DND-41 (cell line): ENCODE measurements around the gene H3-3A.

Experiments used
- ATAC-seq: fragments of 200-7000 bp; cut with Tn5 transposase; 3 replicates; pipeline ENCODE4 v1.9.1; 2021; ENCODE audit warnings: low read depth; ENCODE audit not compliant: insufficient read depth
- DNase-seq: peaks from one replicate; pipeline ENCODE4 v3.0.0-alpha.2; 2020
- H2AFZ ChIP-seq: 2 replicates; pipeline ENCODE4 v1.6.0; 2012; ENCODE audit warnings: low read depth, low read length
- H3K27ac ChIP-seq: 2 replicates; pipeline ENCODE4 v1.5.1; 2012; ENCODE audit warnings: low read length, inconsistent platforms
- H3K27me3 ChIP-seq: fragments of 200-600 bp; sonication (generic); 2 replicates; pipeline ENCODE4 v1.6.0; 2012; ENCODE audit warnings: low read length, mild to moderate bottlenecking, inconsistent platforms; ENCODE audit not compliant: insufficient read depth, poor library complexity
- H3K36me3 ChIP-seq: 2 replicates; pipeline ENCODE4 v1.5.1; 2012; ENCODE audit warnings: low read length, inconsistent platforms; ENCODE audit not compliant: insufficient read depth
- H3K4me1 ChIP-seq: 2 replicates; pipeline ENCODE4 v1.5.1; 2012; ENCODE audit warnings: mild to moderate bottlenecking, low read length; ENCODE audit not compliant: insufficient read depth
- H3K4me2 ChIP-seq: 2 replicates; pipeline ENCODE4 v1.6.0; 2012; ENCODE audit warnings: mild to moderate bottlenecking, moderate library complexity, low read length, inconsistent platforms; ENCODE audit not compliant: insufficient read depth
- H3K4me3 ChIP-seq, 2 experiments: fragments of 200-600 bp in 1 of 2; shearing (Covaris generic) in 1 of 2; 2 replicates each; pipeline ENCODE4 v1.5.1; 2012 to 2016; ENCODE audit warnings: inconsistent platforms in 2 of 2, low read length in 2 of 2, mild to moderate bottlenecking in 2 of 2, low read depth in 1 of 2, moderate library complexity in 1 of 2
- H3K79me2 ChIP-seq: 2 replicates; pipeline ENCODE4 v1.6.0; 2012; ENCODE audit warnings: low read length, inconsistent platforms; ENCODE audit not compliant: insufficient read depth
- H3K9ac ChIP-seq: 2 replicates; pipeline ENCODE4 v1.6.0; 2012; ENCODE audit warnings: low read depth, mild to moderate bottlenecking, inconsistent platforms, low read length, moderate library complexity
- H3K9me3 ChIP-seq: 2 replicates; pipeline ENCODE4 v1.5.1; 2012; ENCODE audit warnings: low read length, moderate library complexity, mild to moderate bottlenecking, inconsistent platforms; ENCODE audit not compliant: insufficient read depth, severe bottlenecking
- H4K20me1 ChIP-seq: 2 replicates; pipeline ENCODE4 v1.6.0; 2012; ENCODE audit warnings: low read length; ENCODE audit not compliant: insufficient read depth
- EZH2 ChIP-seq: IDR thresholded peaks from 3 replicates; pipeline ENCODE4 v1.6.1; 2012; ENCODE audit warnings: borderline replicate concordance, low read depth, mild to moderate bottlenecking, moderate library complexity, low read length, inconsistent platforms; ENCODE audit not compliant: severe bottlenecking
- TF ChIP-seq, protein P1 (sequence below): IDR thresholded peaks from 2 replicates; pipeline ENCODE4 v1.5.1; 2012; ENCODE audit warnings: borderline replicate concordance, low read length, moderate library complexity, mild to moderate bottlenecking; ENCODE audit not compliant: poor library complexity, severe bottlenecking; ENCODE audit errors: extremely low read depth

H3-3A gene

DNA sequence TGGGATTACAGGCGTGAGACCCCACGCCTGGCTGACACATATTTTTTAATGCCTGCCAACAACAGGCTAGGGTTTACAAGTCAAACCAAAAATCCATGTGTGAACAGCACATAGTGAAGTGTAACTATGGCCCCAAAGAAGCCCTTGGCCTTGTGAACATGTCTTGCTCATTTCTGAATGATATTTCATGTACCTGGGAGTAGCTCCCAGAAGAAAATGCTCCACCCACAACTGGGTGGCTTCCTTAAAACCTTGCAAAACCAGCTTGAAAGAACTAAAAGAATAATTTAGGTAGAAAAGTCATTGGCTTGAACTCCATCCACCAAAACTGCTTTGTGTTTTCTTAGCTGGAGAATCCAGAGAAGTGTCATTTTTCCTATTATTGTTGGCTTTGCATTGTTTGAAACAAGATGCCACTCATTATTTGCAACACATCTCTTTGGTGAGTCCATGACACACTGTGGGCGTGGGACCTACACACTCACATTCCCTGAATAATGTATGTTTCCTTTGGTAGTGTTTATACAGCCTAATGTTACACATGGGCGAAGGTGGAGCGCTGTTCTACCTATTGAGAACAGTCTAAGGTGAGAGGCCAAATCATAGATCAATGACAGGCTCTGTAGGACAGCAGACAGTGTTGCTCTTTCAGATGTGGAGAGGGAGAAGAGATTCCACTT lies 34.8 kb upstream of the H3-3A start:
- Histone ChIP-seq H3K4me1 (no peaks in the 10 kb centered on the region), H3K9ac (no peak overlapping the region), H3K27ac (no peak overlapping the region), H3K4me3 (no peak overlapping the region), H3K27me3 (no peaks in the 10 kb centered on the region), H2AFZ (no peak overlapping the region), H3K79me2 (no peaks in the 10 kb centered on the region), H3K36me3 (no peaks in the 10 kb centered on the region), H4K20me1 (no peaks in the 10 kb centered on the region), H3K9me3 (no peaks in the 10 kb centered on the region), H3K4me2 (no peak overlapping the region)
- ATAC-seq (no peak), DNase-seq (no peak)
- TF ChIP-seq EZH2 = no peak
- TF ChIP-seq, protein P1, sequence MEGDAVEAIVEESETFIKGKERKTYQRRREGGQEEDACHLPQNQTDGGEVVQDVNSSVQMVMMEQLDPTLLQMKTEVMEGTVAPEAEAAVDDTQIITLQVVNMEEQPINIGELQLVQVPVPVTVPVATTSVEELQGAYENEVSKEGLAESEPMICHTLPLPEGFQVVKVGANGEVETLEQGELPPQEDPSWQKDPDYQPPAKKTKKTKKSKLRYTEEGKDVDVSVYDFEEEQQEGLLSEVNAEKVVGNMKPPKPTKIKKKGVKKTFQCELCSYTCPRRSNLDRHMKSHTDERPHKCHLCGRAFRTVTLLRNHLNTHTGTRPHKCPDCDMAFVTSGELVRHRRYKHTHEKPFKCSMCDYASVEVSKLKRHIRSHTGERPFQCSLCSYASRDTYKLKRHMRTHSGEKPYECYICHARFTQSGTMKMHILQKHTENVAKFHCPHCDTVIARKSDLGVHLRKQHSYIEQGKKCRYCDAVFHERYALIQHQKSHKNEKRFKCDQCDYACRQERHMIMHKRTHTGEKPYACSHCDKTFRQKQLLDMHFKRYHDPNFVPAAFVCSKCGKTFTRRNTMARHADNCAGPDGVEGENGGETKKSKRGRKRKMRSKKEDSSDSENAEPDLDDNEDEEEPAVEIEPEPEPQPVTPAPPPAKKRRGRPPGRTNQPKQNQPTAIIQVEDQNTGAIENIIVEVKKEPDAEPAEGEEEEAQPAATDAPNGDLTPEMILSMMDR = no peak

DNA sequence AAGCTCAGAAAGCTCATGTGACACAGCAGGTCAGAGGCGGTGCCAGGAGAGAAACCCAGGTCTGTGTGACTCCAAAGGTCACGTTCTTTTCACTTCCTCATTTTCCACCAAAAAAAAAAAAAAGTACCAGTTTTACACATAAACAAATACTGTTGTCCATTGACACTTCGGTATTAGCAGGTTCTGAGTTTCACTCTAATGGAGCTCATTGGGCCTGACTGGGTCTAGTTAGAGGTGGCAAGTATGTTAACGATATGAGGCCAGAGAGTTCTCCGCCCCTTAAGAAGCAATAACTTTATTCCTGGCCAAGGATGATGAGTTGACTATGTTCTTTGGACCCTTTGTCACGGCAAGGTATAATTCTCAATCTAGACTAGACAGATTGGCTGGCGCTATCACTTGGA lies 33.4 kb upstream of the H3-3A start:
- Histone ChIP-seq H3K36me3 (no peaks in the 10 kb centered on the region), H3K9me3 (no peaks in the 10 kb centered on the region), H2AFZ (no peak overlapping the region), H3K79me2 (no peaks in the 10 kb centered on the region), H3K4me3 (no peak overlapping the region), H3K4me2 (no peak overlapping the region), H4K20me1 (no peaks in the 10 kb centered on the region), H3K27ac (no peak overlapping the region), H3K9ac (no peak overlapping the region), H3K4me1 (no peaks in the 10 kb centered on the region), H3K27me3 (no peaks in the 10 kb centered on the region)
- TF ChIP-seq, protein P1 = no peak
- no peak for TF ChIP-seq EZH2
- DNase-seq = no peak
- ATAC-seq = no peak

DNA sequence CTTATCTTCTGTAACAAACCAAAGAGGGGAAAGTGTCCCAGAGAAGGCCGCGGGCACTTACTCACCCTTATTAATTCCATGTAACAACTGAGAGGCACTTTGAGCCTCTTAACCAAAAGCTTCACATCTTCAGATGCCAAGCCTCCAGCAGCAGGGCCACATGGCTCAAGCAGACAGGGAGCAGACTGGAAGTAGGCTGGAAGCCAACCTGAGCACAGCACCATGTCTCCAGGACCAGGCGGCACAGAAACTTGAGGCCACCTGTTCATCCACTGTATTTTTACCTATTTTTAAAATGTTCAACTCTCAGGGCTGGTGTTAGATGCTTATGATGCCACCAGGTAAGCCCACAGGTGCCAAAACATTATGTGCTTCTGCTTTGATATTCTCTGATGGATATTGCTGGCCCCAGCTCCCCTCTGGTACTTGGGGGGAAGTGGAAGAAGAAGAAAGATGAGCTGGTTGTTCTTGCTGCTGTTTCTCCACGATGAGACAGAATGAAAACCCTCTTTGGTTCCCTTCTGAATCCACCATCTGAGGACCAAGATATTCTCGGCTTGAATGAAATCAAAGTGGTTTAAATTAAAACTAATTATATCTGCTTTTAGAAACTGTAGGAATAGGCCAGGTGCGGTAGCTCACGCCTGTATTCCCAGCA lies 32.8 kb upstream of the H3-3A start:
- Histone ChIP-seq H3K79me2 (no peaks in the 10 kb centered on the region), H3K4me2 (no peak overlapping the region), H3K27ac (no peak overlapping the region), H3K36me3 (no peaks in the 10 kb centered on the region), H3K9ac (no peak overlapping the region), H3K4me3 (no peak overlapping the region), H4K20me1 (no peaks in the 10 kb centered on the region), H3K27me3 (no peaks in the 10 kb centered on the region), H2AFZ (no peak overlapping the region), H3K4me1 (no peaks in the 10 kb centered on the region), H3K9me3 (no peaks in the 10 kb centered on the region)
- no peak for ATAC-seq
- no peak for TF ChIP-seq EZH2
- TF ChIP-seq, protein P1 = no peak
- DNase-seq = no peak
